Chondrocyte (in vitro differentiated cells): ENCODE data around the gene NINJ2. TPM values are rescaled to one million over a fixed set of nuclear protein-coding genes. Genes with fewer than 3 reads are reported as not detected.

Experiments
- DNase-seq: peaks from one replicate; pipeline ENCODE4 v3.0.0; 2021; ENCODE audit warnings: mixed read lengths, low spot score
- H3K27ac Mint-ChIP-seq: one replicate; pipeline ENCODE4 v1.8.0; 2021; ENCODE audit warnings: mild to moderate bottlenecking, moderate library complexity, mixed read lengths; ENCODE audit not compliant: unreplicated experiment
- H3K27me3 Mint-ChIP-seq: 2 replicates; pipeline ENCODE4 v1.8.0; 2021; ENCODE audit warnings: low read depth, mixed read lengths
- H3K36me3 Mint-ChIP-seq: 2 replicates; pipeline ENCODE4 v1.8.0; 2021; ENCODE audit warnings: low read depth, mixed read lengths
- H3K4me1 Mint-ChIP-seq: 2 replicates; pipeline ENCODE4 v1.8.0; 2021; ENCODE audit warnings: low read depth, mild to moderate bottlenecking, mixed read lengths
- H3K4me3 Mint-ChIP-seq: one replicate; pipeline ENCODE4 v1.8.0; 2021; ENCODE audit warnings: mild to moderate bottlenecking, moderate library complexity, mixed read lengths; ENCODE audit not compliant: unreplicated experiment
- H3K9me3 Mint-ChIP-seq: 2 replicates; pipeline ENCODE4 v1.8.0; 2021; ENCODE audit warnings: low read depth, mixed read lengths
- total RNA-seq: library from RNA; stranded (reverse); gene quantifications from 3 replicates; pipeline ENCODE4 v1.2.1, GENCODE V29; 2021
- TF ChIP-seq, protein P1 (sequence below): fragments of 200-600 bp; sonication (generic); IDR thresholded peaks from 2 replicates; pipeline ENCODE4 v1.5.0; 2021; ENCODE audit warnings: antibody characterized with exemption, mild to moderate bottlenecking, moderate library complexity

Gene NINJ2
- total RNA-seq, 1 donor from 2014 or later: 2.1 TPM

DNA sequence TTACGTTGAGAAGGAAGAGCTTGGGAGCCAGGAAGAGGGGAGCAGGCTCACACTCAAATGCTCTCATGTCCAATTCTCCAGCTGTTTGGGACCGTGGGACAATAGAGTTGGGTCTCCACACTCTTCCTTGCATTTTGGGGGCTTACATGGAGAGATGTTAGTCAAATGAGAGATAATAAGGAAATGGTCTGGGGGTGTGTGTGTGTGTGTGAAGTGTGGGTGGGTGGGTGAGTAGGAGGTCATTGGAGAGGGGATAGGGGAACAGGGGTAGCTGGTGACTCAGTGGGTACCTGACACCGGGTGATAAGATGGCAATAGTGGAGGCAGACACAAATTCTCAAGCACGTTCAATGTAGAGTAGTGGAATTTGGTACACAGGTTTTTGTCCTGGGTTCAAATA is 135.5 kb downstream of the NINJ2 start:
- DNase-seq: no peak
- no peak overlapping the region for H3K4me3 Mint-ChIP-seq
- H3K27ac Mint-ChIP-seq: no peak overlapping the region
- peaks cover 1% of the 10 kb centered on the region for H3K36me3 Mint-ChIP-seq
- TF ChIP-seq, protein P1, sequence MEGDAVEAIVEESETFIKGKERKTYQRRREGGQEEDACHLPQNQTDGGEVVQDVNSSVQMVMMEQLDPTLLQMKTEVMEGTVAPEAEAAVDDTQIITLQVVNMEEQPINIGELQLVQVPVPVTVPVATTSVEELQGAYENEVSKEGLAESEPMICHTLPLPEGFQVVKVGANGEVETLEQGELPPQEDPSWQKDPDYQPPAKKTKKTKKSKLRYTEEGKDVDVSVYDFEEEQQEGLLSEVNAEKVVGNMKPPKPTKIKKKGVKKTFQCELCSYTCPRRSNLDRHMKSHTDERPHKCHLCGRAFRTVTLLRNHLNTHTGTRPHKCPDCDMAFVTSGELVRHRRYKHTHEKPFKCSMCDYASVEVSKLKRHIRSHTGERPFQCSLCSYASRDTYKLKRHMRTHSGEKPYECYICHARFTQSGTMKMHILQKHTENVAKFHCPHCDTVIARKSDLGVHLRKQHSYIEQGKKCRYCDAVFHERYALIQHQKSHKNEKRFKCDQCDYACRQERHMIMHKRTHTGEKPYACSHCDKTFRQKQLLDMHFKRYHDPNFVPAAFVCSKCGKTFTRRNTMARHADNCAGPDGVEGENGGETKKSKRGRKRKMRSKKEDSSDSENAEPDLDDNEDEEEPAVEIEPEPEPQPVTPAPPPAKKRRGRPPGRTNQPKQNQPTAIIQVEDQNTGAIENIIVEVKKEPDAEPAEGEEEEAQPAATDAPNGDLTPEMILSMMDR: no peak
- peaks cover 14% of the 10 kb centered on the region for H3K4me1 Mint-ChIP-seq
- H3K9me3 Mint-ChIP-seq: peaks cover 8% of the 10 kb centered on the region
- H3K27me3 Mint-ChIP-seq: peaks cover 4% of the 10 kb centered on the region

DNA sequence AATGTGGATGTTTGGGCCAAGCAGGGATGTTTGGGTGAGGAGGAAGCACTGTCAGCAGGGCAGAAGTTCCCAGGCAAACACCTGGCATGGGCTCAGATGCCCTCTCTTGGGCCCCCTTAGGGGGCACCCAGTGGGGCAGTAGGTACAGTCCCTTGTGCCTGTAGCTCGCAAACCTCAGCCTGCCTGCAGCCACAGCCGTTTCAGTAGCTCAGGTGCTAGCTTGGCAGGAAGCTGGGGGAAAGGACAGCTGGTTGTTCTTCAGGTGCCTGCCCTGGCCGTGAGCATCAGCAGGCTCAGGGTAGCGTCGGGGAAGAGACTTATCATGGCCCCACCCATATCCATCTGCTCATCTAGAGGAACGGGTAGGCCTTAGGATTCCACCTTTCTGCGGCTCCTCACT is 136.0 kb downstream of the NINJ2 start:
- H3K4me3 Mint-ChIP-seq: no peak overlapping the region
- H3K27me3 Mint-ChIP-seq: peaks cover 4% of the 10 kb centered on the region
- DNase-seq: no peak
- peaks cover 3% of the 10 kb centered on the region for H3K9me3 Mint-ChIP-seq
- TF ChIP-seq, protein P1: no peak
- no peak overlapping the region for H3K27ac Mint-ChIP-seq
- H3K36me3 Mint-ChIP-seq: no peaks in the 10 kb centered on the region
- H3K4me1 Mint-ChIP-seq: peaks cover 10% of the 10 kb centered on the region

DNA sequence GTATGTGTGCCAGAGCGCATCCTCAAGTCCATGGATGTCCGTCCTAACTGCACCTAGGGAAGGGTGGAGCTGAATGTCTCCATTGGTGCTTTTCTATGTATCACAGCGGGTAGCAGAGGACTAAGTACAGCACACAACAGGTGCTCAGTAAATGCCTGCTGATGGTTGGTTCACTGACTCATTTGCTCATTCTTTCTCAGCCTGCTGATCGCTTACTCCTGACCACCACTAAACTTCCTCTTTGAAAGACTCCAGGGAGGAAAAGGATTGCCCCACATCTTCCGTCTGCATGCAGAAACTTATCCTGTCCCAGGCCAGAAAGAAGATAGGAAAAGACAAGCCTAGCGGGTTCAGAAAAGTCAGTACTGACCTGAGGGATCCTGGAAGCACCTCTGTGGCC is 137.2 kb downstream of the NINJ2 start:
- Mint-ChIP-seq H3K27me3 (peaks cover 8% of the 10 kb centered on the region), H3K36me3 (no peaks in the 10 kb centered on the region), H3K27ac (no peak overlapping the region), H3K4me3 (no peak overlapping the region), H3K4me1 (peaks cover 6% of the 10 kb centered on the region), H3K9me3 (no peaks in the 10 kb centered on the region)
- no peak for DNase-seq
- TF ChIP-seq, protein P1: no peak

DNA sequence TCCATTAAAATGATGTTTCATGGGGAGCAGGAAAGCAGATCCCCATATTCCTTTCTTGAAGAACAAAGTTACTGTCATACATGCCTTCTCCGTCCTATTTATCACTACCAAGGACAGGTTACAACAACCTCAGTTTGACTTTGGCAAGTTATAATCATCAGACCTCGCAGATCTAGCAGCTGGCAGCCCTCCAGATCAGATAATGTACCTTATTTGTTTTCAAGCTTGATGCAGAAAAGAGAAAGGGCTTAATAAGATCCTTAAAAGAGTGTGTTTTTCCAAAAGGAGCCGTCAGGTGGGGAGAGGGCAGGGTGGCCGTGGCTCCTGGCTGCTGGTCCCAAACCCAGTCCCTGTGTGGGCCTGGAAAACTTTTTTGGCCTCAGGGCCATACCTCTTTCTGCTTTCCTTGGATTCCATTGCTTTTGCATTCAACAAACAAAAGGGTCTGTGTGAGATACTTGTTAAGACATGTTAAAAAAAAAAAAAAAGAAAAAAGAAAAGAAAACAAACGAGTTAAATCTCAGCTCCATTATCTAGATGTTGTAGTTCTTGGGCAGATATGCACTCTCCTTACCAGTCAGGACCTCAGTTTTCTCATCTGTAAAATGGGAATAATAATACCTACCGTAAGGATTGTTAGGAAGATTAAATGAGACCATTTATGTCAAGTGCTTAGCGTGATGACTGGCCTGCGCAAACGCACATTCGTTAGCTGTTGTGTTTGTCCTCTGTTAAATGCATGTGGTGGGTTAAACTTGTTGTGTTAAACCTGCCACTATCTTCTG is 138.9 kb downstream of the NINJ2 start:
- H3K4me3 Mint-ChIP-seq: no peak overlapping the region
- no peak overlapping the region for H3K27ac Mint-ChIP-seq
- H3K9me3 Mint-ChIP-seq: no peaks in the 10 kb centered on the region
- TF ChIP-seq, protein P1: no peak
- no peaks in the 10 kb centered on the region for H3K36me3 Mint-ChIP-seq
- peaks cover 17% of the 10 kb centered on the region for H3K27me3 Mint-ChIP-seq
- no peaks in the 10 kb centered on the region for H3K4me1 Mint-ChIP-seq
- DNase-seq: no peak

DNA sequence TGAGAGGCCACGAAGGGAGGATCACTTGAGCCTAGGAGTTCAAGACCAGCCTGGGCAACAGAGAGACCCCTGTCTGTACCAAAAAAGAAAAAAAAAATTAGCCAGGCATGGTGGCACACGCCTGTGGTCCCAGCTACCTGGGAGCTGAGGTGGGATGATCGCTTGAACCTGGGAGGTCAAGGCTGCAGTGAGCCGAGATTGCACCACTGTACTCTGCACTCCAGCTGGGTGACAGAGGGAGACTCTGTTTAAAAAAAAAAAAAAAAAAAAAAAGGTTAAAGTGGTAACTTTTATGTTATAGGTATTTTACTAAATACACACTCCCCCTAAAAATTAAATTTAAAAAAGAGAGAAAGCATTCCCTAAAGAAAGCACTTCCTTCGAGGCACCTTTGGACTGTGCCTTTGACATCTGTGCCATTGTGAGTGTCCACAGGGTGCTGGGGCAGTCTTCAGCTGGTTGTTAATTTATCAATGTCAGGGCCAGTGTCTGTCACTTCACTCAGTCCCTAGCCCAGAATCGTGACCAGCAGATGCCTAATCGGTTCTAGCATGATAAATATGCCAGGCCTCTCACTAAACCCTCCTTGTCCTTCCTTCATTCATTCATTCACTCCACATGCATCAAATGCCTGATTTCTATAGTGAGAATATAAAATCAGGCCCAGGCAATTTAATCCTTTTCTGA is 140.4 kb downstream of the NINJ2 start:
- TF ChIP-seq, protein P1: no peak
- no peak for DNase-seq
- peaks cover 17% of the 10 kb centered on the region for H3K27me3 Mint-ChIP-seq

More for the DNA sequence above, 140.4 kb downstream of the NINJ2 start:
- Mint-ChIP-seq H3K9me3 (no peaks in the 10 kb centered on the region), H3K27ac (no peak overlapping the region), H3K36me3 (no peaks in the 10 kb centered on the region), H3K4me1 (no peaks in the 10 kb centered on the region), H3K4me3 (no peak overlapping the region)
